ENCODE data around the gene HOXB4.

The HOXB4 gene

GRCh38 chr17:48527547-48527932 lies 50.6 kb downstream of the HOXB4 start:
- DNase-seq = no peak

DNA sequence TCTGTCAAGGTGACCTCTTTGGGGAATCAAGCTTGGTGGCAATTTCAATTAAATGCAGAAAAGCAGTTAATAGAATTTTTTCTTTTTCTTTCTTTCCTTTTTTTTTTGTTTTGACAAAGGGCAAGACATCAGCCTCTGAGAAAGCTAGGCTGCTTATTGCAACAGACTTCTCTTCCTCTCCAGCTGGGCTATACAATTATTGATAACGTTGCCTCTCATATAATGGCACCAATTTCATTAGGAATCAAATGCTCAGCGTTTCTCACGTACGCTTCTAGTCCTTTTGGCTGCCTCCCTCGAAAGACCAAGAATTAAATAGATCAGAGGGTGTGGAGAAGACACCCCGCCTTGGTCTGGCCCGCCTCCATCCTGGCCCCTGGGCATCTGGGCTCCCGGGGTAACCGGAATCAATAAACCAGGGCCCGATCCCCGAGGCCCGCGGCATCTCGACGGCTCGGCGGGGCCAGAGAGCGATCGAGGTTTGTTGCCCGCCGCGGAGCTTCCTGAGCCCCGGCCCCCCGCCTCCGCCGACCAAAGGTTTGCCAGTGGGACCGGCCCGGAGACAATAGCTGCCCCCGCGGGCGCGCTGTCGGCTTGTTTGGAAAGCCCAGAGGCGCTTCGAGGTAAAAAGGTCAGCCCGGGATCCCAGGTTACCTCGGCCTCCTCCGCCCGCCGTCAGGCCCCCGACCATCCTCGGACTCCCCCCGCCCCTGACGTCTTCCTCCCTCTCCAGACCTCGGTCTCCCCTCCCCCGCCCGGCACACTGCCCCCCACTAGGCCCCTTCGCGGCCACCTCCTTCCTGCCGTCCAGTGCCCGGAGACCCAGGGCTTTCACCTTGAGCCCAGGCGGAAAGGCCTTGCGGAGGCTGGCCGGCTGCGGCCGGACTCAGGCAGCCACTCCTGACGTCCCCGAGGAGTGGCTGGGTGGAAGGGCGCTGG lies 51.3 kb downstream of the HOXB4 start:
- DNase-seq = no peak
